Measurements from ENCODE around the gene LAMC3. TPM values are rescaled to one million over a fixed set of nuclear protein-coding genes. Genes with fewer than 3 reads are reported as not detected.

Gene LAMC3
- total and polyA plus RNA-seq, 7 experiments from 2014 or later: 0.07 to 9.2 (median 3.5) TPM

- Histone ChIP-seq H3K27me3 (ENCODE audit: control insufficient read depth in 2 of 2, insufficient read depth in 2 of 2, low read length in 2 of 2) (no peaks in the 10 kb centered on the region), H3K9me3 (ENCODE audit: control insufficient read depth in 2 of 3, low read length in 3 of 3) (no peaks in the 10 kb centered on the region), H3K27ac (ENCODE audit: low read depth, low read length) (no peak overlapping the region), H3K4me3 (ENCODE audit: low read length) (no peak overlapping the region), H3K36me3 (ENCODE audit: control insufficient read depth in 2 of 3, insufficient read depth in 3 of 3, low read length in 3 of 3) (no peaks in the 10 kb centered on the region), H3K4me1 (ENCODE audit: control insufficient read depth in 2 of 2, insufficient read depth in 2 of 2, low read length in 2 of 2) (no peaks in the 10 kb centered on the region)
- ChIA-PET CTCF (no interaction called here), POLR2A (no interaction called here)
- intact Hi-C loops (cut with micrococcal nuclease): no loop called here
- no peak for DNase-seq
- no peak overlapping the region for H3K27ac Mint-ChIP-seq
- H3K4me3 Mint-ChIP-seq: no peak overlapping the region
- H3K36me3 Mint-ChIP-seq: no peaks in the 10 kb centered on the region
- ATAC-seq: no peak
- H3K4me1 Mint-ChIP-seq: no peaks in the 10 kb centered on the region
- peaks cover 0 to 2% (median 0%) of the 10 kb centered on the region in 11 donors for H3K9me3 Mint-ChIP-seq
- H3K27me3 Mint-ChIP-seq: peaks cover 0 to 25% (median 13%) of the 10 kb centered on the region in 5 donors
Observed at GRCh38 chr9:130972277-130972956, 36.6 kb upstream of the LAMC3 start.

- Mint-ChIP-seq H3K27ac (no peak overlapping the region), H3K4me1 (no peaks in the 10 kb centered on the region), H3K27me3 (peaks cover 0 to 25% (median 13%) of the 10 kb centered on the region in 5 donors), H3K4me3 (no peak overlapping the region), H3K9me3 (peaks cover 0 to 2% (median 0%) of the 10 kb centered on the region in 11 donors), H3K36me3 (no peaks in the 10 kb centered on the region)
- Histone ChIP-seq H3K27ac (ENCODE audit: low read depth, low read length) (no peak overlapping the region), H3K9me3 (ENCODE audit: control insufficient read depth in 2 of 3, low read length in 3 of 3) (no peaks in the 10 kb centered on the region), H3K27me3 (ENCODE audit: control insufficient read depth in 2 of 2, insufficient read depth in 2 of 2, low read length in 2 of 2) (no peaks in the 10 kb centered on the region), H3K36me3 (ENCODE audit: control insufficient read depth in 2 of 3, insufficient read depth in 3 of 3, low read length in 3 of 3) (no peaks in the 10 kb centered on the region), H3K4me3 (ENCODE audit: low read length) (no peak overlapping the region), H3K4me1 (ENCODE audit: control insufficient read depth in 2 of 2, insufficient read depth in 2 of 2, low read length in 2 of 2) (no peaks in the 10 kb centered on the region)
- ATAC-seq: no peak
- ChIA-PET CTCF (no interaction called here), POLR2A (no interaction called here)
- intact Hi-C loops (cut with micrococcal nuclease): no loop called here
- DNase-seq: no peak
Observed at GRCh38 chr9:130972957-130973685, 35.9 kb upstream of the LAMC3 start.

- Mint-ChIP-seq H3K9me3 (peaks cover 0 to 2% (median 0%) of the 10 kb centered on the region in 11 donors), H3K36me3 (no peaks in the 10 kb centered on the region), H3K4me3 (no peak overlapping the region), H3K27ac (no peak overlapping the region), H3K4me1 (no peaks in the 10 kb centered on the region), H3K27me3 (peaks cover 0 to 25% (median 13%) of the 10 kb centered on the region in 5 donors)
- POLR2A ChIA-PET: no interaction called here
- Histone ChIP-seq H3K36me3 (ENCODE audit: control insufficient read depth in 2 of 3, insufficient read depth in 3 of 3, low read length in 3 of 3) (no peaks in the 10 kb centered on the region), H3K27ac (ENCODE audit: low read depth, low read length) (no peak overlapping the region), H3K27me3 (ENCODE audit: control insufficient read depth in 2 of 2, insufficient read depth in 2 of 2, low read length in 2 of 2) (no peaks in the 10 kb centered on the region), H3K4me3 (ENCODE audit: low read length) (no peak overlapping the region), H3K4me1 (ENCODE audit: control insufficient read depth in 2 of 2, insufficient read depth in 2 of 2, low read length in 2 of 2) (no peaks in the 10 kb centered on the region), H3K9me3 (ENCODE audit: control insufficient read depth in 2 of 3, low read length in 3 of 3) (no peaks in the 10 kb centered on the region)
- intact Hi-C loops (cut with micrococcal nuclease): no loop called here
- DNase-seq (no peak), ATAC-seq (no peak)
- CTCF ChIA-PET: no interaction called here
Observed at GRCh38 chr9:130973686-130974281, 35.2 kb upstream of the LAMC3 start.

GRCh38 chr9:130974697-130975096 is 34.3 kb upstream of the LAMC3 start:
- Histone ChIP-seq H3K27me3 (ENCODE audit: control insufficient read depth in 2 of 2, insufficient read depth in 2 of 2, low read length in 2 of 2) (no peaks in the 10 kb centered on the region), H3K36me3 (ENCODE audit: control insufficient read depth in 2 of 3, insufficient read depth in 3 of 3, low read length in 3 of 3) (no peaks in the 10 kb centered on the region), H3K4me1 (ENCODE audit: control insufficient read depth in 2 of 2, insufficient read depth in 2 of 2, low read length in 2 of 2) (no peaks in the 10 kb centered on the region), H3K9me3 (ENCODE audit: control insufficient read depth in 2 of 3, low read length in 3 of 3) (no peaks in the 10 kb centered on the region), H3K4me3 (ENCODE audit: low read length) (no peak overlapping the region), H3K27ac (ENCODE audit: low read depth, low read length) (no peak overlapping the region)
- H3K27me3 Mint-ChIP-seq: peaks cover 0 to 25% (median 17%) of the 10 kb centered on the region in 5 donors
- H3K36me3 Mint-ChIP-seq: no peaks in the 10 kb centered on the region
- ChIA-PET POLR2A (no interaction called here), CTCF (no interaction called here)
- no peak for DNase-seq
- H3K27ac Mint-ChIP-seq: no peak overlapping the region
- H3K4me3 Mint-ChIP-seq: no peak overlapping the region
- ATAC-seq: no peak
- intact Hi-C loops (cut with micrococcal nuclease): no loop called here
- H3K9me3 Mint-ChIP-seq: peaks cover 0 to 2% (median 0%) of the 10 kb centered on the region in 11 donors
- no peaks in the 10 kb centered on the region for H3K4me1 Mint-ChIP-seq

GRCh38 chr9:130975156-130975555 is 33.8 kb upstream of the LAMC3 start:
- POLR2A ChIA-PET: no interaction called here
- peaks cover 0 to 1% (median 0%) of the 10 kb centered on the region in 7 donors for H3K4me1 Mint-ChIP-seq
- no peak overlapping the region for H3K4me3 Mint-ChIP-seq
- no peak overlapping the region for H3K27ac ChIP-seq (ENCODE audit: low read depth, low read length)
- DNase-seq (no peak), ATAC-seq (no peak)
- no peaks in the 10 kb centered on the region for H3K4me1 ChIP-seq (ENCODE audit: control insufficient read depth in 2 of 2, insufficient read depth in 2 of 2, low read length in 2 of 2)
- no peaks in the 10 kb centered on the region for H3K36me3 Mint-ChIP-seq
- no peaks in the 10 kb centered on the region for H3K27me3 ChIP-seq (ENCODE audit: control insufficient read depth in 2 of 2, insufficient read depth in 2 of 2, low read length in 2 of 2)
- H3K27ac Mint-ChIP-seq: no peak overlapping the region
- peaks cover 0 to 25% (median 17%) of the 10 kb centered on the region in 5 donors for H3K27me3 Mint-ChIP-seq
- CTCF ChIA-PET: no interaction called here
- no peaks in the 10 kb centered on the region for H3K36me3 ChIP-seq (ENCODE audit: control insufficient read depth in 2 of 3, insufficient read depth in 3 of 3, low read length in 3 of 3)
- intact Hi-C loops (cut with micrococcal nuclease): no loop called here
- H3K4me3 ChIP-seq (ENCODE audit: low read length): no peak overlapping the region
- peaks cover 0 to 2% (median 0%) of the 10 kb centered on the region in 11 donors for H3K9me3 Mint-ChIP-seq
- no peaks in the 10 kb centered on the region for H3K9me3 ChIP-seq (ENCODE audit: control insufficient read depth in 2 of 3, low read length in 3 of 3)

- Histone ChIP-seq H3K27me3 (ENCODE audit: control insufficient read depth in 2 of 2, insufficient read depth in 2 of 2, low read length in 2 of 2) (no peaks in the 10 kb centered on the region), H3K9me3 (ENCODE audit: control insufficient read depth in 2 of 3, low read length in 3 of 3) (no peaks in the 10 kb centered on the region), H3K4me3 (ENCODE audit: low read length) (no peak overlapping the region), H3K27ac (ENCODE audit: low read depth, low read length) (no peak overlapping the region), H3K36me3 (ENCODE audit: control insufficient read depth in 2 of 3, insufficient read depth in 3 of 3, low read length in 3 of 3) (no peaks in the 10 kb centered on the region), H3K4me1 (ENCODE audit: control insufficient read depth in 2 of 2, insufficient read depth in 2 of 2, low read length in 2 of 2) (no peaks in the 10 kb centered on the region)
- H3K9me3 Mint-ChIP-seq: peaks cover 0 to 2% (median 0%) of the 10 kb centered on the region in 11 donors
- peaks cover 0 to 29% (median 17%) of the 10 kb centered on the region in 5 donors for H3K27me3 Mint-ChIP-seq
- intact Hi-C loops (cut with micrococcal nuclease): no loop called here
- H3K27ac Mint-ChIP-seq: no peak overlapping the region
- ChIA-PET POLR2A (no interaction called here), CTCF (no interaction called here)
- H3K4me3 Mint-ChIP-seq: no peak overlapping the region
- no peak for DNase-seq
- H3K4me1 Mint-ChIP-seq: peaks cover 0 to 3% (median 0%) of the 10 kb centered on the region in 7 donors
- no peaks in the 10 kb centered on the region for H3K36me3 Mint-ChIP-seq
- ATAC-seq: no peak
Observed at GRCh38 chr9:130975932-130976841, 32.8 kb upstream of the LAMC3 start.
